Heart left ventricle (tissue), 13 donors: ENCODE results near the gene KPTN.

Experiments used
- CTCF ChIP-seq, 12 donors: fragments of 200-600 bp; sonication (generic) in 4 of 12; IDR thresholded peaks; one replicate each; pipeline versions ENCODE4 v1.5.0 to v1.8.0; 2018 to 2022; ENCODE audit warnings: antibody characterized with exemption in 12 of 12, mild to moderate bottlenecking in 5 of 12
- POLR2A ChIP-seq, 2 donors: fragments of 450-650 bp; IDR thresholded peaks; one replicate each; pipeline ENCODE4 v1.6.1; 2017; ENCODE audit warnings: antibody characterized with exemption in 2 of 2, mild to moderate bottlenecking in 2 of 2, moderate library complexity in 2 of 2
- donor health status: ischemic (EF 13 %, LVEDD 7.1; RV severe dilation, severe dysfunction).
- donor health status: DM: no; HTN: yes; CAD: no.
- donor health status: DM: no; HTN: no; CAD: no.
- donor health status: ischemic (EF 25% LVEDD 6.9; RV normal size, moderate dysfunction).
- donor health status: ischemic (EF 25% LVEDD 5.7; RV mildly dilated, moderate dysfunction).
- donor health status: ischemic (EF 35%, LVEDD 5.7; RV mildly dilated, moderate dysfunction).
- donor health status: nonischemic (EF 11% LVEDD 7.7; RV severe dilation, severe dysfunction).
- donor health status: DM: yes; HTN: yes; CAD: no.
- donor health status: PGD.
- donor health status: ischemic (EF 29% LVEDD 5.4; RV normal size, mild dysfunction).
- donor health status: nonischemic (EF 23%, LVEDD 6.1; RV moderate dilation, normal function).

DNA sequence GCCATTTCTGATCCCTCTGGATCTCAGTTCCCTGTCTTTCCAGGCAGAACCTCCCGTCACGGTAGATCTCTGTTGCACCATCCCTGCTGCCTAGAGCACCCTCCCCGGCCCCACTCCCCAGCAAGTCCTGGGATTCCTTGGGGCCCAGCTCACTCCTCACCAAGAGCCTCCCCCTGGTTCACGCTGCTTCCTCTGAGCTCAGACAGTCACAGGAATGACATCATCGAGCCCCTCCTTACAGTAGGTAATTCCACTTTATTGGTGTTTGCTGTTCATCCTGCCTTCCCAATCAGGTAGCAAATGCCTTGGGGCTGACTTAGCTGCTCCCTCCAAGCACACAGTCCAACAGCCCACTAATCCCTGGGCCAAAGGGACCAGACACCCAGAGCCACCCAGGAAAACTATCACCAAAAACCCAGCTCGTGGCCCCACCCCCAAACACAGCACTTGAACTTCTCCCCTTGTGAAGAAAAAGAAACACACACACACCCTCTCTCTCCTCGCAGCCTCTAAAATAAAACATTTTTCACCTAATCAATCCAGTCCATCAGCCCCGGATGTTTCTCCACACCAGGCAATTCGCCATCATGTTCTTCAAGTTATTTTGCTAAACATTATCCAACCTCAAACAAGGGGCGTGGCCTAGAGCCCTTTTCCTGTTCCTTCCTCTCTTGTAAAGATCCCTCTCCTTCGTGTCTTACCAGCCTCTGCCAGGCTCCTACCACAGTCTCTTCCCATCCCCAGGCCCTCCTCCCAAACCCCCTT is 28.3 kb upstream of the KPTN start:
- TF ChIP-seq CTCF (IDR thresholded peaks at IDR 0.05), result no peak
- no peak for TF ChIP-seq POLR2A (IDR thresholded peaks at IDR 0.05)
